GM21515 (cell line): Measurements from ENCODE around the gene KHDC1.
"Not testable (repeated sequence)": the region's sequence is repeated elsewhere in the genome, so short reads cannot be mapped to it uniquely, and the experiment has no call there.

ENCODE experiments used
- ATAC-seq: cut with Tn5 transposase; IDR thresholded peaks from one replicate; pipeline ENCODE4 v1.9.1; 2021; ENCODE audit not compliant: unreplicated experiment

KHDC1 gene

DNA sequence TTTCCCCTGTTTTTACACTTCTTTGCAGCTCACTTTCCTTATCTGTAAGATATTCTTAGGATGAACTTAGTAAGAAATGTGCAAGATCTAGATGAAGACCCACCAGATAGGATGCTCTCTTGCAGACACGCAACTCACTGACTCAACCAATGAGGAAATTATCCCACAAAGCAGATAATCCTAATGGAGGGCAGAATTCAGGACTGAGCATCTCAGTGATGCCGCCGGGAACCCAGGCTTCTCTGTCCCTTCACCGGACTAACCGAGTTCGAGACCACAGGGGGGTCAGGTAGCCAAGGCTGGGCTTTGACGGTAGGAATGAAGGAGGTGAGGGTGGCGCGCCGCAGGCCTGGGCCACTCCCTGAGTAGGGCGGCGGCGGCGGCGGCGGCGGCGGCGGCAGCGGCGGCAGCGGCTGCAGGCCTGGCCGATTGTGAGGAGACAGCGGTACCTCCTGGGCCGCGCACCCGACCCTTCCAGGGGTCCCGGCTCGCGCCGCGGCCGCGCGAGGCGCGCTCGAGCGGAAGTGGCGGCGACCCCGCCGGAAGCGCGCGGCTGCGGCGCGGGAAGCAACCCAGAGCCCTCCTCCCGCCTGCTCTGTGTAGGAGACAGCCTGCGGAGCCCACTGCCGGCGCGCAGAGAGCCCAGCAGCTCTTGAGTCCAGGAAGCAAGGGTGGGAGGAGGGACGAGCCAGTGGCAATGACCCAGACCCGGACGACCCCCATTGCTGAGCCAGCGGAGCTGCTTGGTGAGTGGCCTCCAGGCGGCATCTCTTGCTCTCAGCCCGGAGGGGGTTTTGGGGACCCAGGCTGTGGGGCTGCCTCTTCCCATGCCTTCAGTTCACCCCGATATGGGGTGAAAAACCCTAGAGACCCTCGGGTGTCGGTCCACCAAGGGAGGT, at the start of gene KHDC1:
KHDC1 (minus strand) TSS at position 526 of the 899 bp plus-strand sequence. CDS start 20,679 bp downstream, outside the sequence.
- peak; percentile 92 for ATAC-seq

DNA sequence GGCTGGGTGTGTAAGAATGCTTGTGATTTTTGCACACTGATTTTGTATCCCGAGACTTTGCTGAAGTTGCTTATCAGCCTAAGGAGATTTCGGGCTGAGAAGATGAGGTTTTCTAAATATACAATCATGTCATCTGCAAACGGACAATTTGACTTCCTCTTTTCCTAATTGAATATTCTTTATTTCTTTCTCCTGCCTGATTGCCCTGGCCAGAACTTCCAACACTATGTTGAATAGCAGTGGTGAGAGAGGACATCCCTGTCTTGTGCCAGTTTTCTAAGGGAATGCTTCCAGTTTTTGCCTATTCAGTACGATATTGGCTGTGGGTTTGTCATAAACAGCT, 47.5 kb upstream of the KHDC1 start:
- not testable (repeated sequence) for ATAC-seq

DNA sequence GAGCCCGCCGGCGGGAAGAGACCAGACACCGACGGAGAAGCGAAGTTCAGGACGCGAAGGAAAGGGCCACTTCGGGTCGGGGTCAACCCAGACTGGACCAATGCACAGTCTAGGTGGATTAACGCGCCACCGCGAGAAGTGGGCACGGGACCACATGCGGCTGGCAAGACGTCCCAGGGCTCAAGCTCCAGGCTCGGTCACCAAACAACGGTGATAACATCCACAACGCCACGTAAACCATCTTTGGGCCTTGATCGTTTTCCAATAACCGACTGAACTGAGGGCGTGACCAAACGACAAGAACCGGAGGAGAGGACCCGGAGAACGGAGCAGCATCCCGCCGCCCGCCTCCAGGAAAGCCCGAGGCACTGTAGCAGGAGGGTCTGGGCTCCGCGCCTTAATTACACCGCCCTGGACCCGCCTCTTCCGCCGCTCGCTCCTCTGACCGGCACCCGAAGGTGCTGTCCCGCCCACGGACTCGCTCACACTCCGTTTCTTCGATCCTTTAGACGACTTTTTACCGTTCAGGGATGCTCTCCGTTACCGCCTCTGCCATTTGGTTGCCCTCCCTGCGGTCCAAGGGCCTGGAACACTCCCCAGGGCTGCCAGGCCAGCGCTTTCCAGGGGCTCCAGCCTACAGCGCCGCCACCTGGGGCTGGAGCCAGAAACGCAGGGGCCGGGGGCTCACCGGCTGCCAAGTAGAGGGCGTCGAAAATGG, 46.9 kb upstream of the KHDC1 start:
- ATAC-seq: peak; percentile 99

DNA sequence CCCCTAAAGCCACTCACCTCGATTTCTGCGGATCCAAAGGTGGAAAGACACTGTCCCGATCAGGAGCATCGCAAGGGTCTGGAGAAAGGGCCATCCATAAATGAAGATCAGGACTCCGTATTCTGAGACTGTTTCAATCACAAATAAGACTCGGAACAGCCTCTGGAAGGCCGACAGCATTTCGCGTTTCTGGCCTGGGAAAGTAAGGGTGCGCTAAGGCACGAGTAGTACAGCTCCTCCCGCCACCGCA, 46.5 kb upstream of the KHDC1 start:
- ATAC-seq: peak; percentile 36

- ATAC-seq: no peak
Measured at GRCh38 chr6:73308712-73309534, 45.9 kb upstream of the KHDC1 start.

DNA sequence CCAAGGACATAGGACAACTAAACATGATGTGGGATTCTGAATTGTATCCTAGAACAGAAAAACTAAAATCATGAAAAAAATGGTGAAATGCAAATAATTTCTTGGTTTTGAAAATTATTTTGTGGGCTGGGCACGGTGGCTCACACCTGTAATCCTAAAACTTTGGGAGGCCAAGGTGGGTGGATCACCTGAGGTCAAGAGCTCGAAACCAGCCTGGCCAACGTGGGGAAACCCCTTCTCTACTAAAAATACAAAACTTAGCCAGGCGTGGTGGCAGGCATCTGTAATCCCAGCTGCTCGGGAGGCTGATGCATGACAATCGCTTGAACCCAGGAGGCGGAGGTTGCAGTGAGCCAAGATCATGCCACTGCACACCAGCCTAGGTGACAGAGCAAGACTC, 40.8 kb upstream of the KHDC1 start:
- not testable (repeated sequence) for ATAC-seq

DNA sequence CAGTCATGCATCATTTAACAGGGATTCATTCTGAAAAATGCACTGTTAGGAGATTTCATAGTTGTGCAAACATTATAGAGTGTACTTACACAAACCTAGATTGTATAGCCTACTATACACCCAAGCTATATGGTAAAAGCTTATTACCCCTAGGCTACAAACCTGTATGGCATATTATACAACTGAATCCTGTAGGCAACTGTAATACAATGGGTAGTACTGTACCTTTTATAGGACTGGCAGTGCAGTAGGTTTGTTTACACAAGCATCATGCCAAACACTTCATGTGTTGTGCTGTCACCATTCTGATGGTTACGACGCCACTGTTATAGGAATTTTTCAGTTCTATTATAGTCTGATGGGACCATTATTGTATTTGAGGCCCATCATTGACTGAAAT, 39.3 kb upstream of the KHDC1 start:
- no peak for ATAC-seq

- ATAC-seq: no peak
Measured at GRCh38 chr6:73299151-73299971, 36.4 kb upstream of the KHDC1 start.

- no peak for ATAC-seq
Measured at GRCh38 chr6:73293331-73293730, 30.3 kb upstream of the KHDC1 start.

DNA sequence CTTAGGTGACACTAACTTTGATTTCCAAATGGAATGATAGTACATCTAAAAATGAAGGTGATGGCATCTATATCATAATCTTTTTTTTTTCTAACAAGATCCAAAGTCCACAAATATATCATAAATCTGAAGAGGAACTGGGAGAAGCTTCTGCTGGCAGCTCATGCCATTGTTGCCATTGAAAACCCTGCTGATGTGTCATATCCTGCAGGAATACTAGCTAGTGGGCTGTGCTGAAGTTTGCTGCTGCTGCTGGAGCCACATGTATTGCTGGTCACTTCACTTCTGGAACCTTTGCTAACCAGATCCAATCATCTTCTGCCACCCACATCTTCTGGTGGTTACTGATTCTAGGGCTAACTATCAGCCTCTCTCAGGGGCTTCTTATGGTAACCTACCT, 27.4 kb upstream of the KHDC1 start:
- no peak for ATAC-seq

GRCh38 chr6:73286752-73287151, 23.8 kb upstream of the KHDC1 start:
- ATAC-seq: no peak

DNA sequence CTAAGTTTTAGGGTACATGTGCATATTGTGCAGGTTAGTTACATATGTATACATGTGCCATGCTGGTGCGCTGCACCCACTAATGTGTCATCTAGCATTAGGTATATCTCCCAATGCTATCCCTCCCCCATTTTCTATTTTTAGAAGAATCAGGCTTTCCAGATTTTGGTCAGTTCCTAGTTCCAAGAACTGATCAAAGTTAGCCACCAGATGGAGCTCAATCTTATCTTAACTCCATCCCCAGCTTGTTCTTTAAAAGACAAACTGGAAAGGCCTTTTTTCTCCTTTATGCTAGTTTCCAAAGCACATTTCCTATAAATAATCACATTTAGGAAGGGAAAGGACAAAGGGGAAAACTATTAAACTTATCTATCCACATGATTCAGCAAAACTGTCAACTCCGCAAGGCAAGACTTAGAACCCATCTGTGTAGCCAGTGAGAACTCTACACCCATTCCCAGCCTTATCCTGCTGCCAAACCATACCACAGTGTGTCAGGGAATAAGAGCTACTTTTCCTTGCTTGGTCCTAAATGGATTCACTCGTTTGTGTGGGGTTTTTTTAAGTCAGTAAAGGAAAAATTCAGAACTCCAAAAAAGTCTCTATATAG, 22.8 kb upstream of the KHDC1 start:
- no peak for ATAC-seq

DNA sequence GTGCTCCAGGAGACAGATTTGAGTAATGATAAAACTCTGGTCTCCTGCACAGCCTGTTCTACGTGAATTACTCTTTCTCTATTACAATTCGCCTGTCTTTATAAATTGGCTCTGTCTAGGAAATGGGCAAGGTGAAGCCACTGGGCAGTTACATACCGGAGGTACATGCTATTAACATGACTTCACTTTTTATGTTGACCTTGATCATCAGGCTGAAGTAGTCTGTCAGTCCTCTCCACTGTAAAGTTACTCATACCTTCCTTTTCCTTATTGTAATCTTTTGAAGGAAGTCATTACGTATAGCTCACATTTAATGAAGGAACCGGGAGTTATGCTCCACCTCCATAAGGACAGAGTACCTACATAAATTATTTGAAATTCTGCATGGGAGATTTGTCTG, 19.9 kb upstream of the KHDC1 start:
- ATAC-seq: no peak

DNA sequence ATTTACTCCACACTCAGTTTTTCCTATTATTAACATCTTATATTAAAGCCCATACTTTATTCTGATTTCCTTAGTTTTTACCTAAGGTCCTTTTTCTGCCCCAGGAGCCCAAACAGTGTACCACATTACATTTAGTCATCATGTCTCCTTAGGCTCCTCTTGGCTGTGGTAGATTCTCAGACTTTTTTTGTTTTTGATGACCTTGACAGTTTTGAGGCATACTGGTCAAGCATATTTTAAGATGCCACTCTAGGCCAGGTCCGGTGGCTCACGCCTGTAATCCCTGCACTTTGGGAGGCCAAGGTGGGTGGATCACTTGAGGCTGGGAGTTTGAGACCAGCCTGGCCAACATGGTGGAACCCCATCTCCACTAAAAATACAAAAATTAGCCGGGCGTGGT, 18.7 kb upstream of the KHDC1 start:
- not testable (repeated sequence) for ATAC-seq

- not testable (repeated sequence) for ATAC-seq
Measured at GRCh38 chr6:73269296-73269695, 6.3 kb upstream of the KHDC1 start.

DNA sequence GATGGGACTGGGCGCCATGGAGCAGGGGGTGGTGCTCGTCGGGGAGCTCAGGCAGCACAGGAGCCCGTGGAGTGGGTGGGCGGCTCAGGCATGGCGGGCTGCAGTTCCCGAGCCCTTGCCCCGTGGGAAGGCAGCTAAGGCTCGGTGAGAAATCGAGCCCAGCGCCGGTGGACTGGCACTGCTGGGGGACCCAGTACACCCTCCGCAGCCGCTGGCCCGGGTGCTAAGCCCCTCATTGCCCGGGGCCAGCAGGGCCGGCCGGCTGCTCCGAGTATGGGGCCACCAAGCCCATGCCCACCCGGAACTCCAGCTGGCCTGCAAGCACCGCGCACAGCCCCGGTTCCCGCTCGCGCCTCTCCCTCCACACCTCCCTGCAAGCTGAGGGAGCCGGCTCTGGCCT, 5.9 kb upstream of the KHDC1 start:
- not testable (repeated sequence) for ATAC-seq

- no peak for ATAC-seq
Measured at GRCh38 chr6:73264446-73264845, 1.4 kb upstream of the KHDC1 start.

DNA sequence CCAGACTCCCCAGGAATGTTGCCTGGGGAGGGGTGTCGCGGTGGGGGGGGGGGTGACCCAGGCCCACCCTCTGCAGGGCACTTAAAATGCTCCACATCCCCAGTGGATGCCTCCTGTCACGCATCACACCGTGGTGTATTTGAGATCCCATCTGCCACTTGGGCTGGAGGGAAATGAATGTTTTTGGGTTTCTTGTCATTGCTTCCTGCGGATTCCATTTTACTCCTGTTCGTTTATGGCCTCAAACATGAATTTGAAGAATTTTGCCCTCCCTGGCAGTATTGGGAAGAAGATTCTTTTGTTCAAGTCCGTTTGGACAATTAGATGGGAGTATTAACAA, 544 bp upstream of the KHDC1 start:
- peak; percentile 2 for ATAC-seq

- ATAC-seq: no peak
Measured at GRCh38 chr6:73258721-73259120, 4.3 kb downstream of the KHDC1 start.

DNA sequence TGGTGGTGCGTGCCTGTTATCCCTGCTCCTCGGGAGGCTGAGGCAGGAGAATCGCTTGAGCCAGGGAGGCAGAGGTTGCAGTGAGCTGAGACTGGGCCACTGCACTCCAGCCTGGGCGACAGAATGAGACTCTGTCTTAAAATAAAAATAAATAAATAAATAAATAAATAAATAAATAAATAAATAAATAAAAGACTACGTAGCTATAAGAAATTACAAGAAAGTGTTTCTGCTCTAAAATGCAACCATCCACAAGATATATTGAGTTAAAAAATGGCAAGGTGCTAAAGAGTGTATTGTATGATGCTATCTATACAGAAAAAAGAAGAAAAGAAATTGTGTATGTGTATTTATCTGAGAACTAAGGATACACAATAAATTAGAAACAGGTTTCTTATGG, 8.7 kb downstream of the KHDC1 start:
- not testable (repeated sequence) for ATAC-seq

DNA sequence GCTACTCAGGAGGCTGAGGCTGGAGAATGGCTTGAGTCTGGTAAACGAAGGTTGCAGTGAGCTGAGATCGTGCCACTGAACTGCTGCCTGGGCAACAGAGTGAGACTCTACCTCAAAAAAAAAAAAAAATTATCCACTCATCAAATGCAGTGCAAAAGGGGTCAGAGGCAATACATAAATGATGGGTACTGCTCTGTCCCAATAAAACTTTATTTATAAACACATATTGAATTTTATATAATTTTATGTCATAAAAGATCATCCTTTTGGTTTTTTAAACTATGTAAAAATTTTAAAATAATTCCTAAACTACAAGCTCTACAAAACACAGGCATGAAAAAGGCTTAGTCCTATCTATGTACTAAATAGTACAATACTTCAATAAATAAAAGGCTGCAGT, 10.3 kb downstream of the KHDC1 start:
- ATAC-seq: no peak
